GM12878 (cell line): Measurements from ENCODE around the gene ITPR2. TPM values are rescaled to one million over a fixed set of nuclear protein-coding genes. Genes with fewer than 3 reads are reported as not detected.

Source experiments
- ATAC-seq: fragments of 200-7000 bp; cut with Tn5 transposase; 3 replicates; pipeline ENCODE4 v1.9.1; 2020; ENCODE audit warnings: mild to moderate bottlenecking, moderate library complexity
- BruUV-seq: library from RNA; stranded (reverse); fragments of 400-500 nt; replicated peaks from 2 replicates; lab custom pipeline; 2021; lab: Mats Ljungman, UMichigan
- CTCF ChIA-PET: fragments of 300-600 bp; sonication (Branson Sonifier 250); formaldehyde crosslinking; extraction: SDS; loops from one replicate; lab custom pipeline; 2021; ENCODE audit warnings: inconsistent platforms; lab: Yijun Ruan, JAX
- POLR2A ChIA-PET: fragments of 350-600 bp; formaldehyde crosslinking; extraction: SDS; loops from one replicate; lab custom pipeline; 2021; ENCODE audit warnings: inconsistent platforms; lab: Charles Lee
- RAD21 ChIA-PET: fragments of 300-600 bp; sonication (Branson Sonifier 250); formaldehyde crosslinking; loops from one replicate; lab custom pipeline; 2023; ENCODE audit warnings: antibody characterized with exemption; ENCODE audit not compliant: unreplicated experiment; lab: Charles Lee
- SMC1A ChIA-PET: fragments of 300-600 bp; sonication (Branson Sonifier 250); formaldehyde crosslinking; loops from one replicate; lab custom pipeline; 2023; ENCODE audit not compliant: unreplicated experiment, uncharacterized antibody; lab: Charles Lee
- DNase-seq: peaks from one replicate; pipeline ENCODE4 v3.0.0-alpha.2; 2011; ENCODE audit warnings: low read depth, low spot score
- FAIRE-seq: peaks from 3 replicates; lab custom pipeline; 2011; peaks lifted over from hg19 to GRCh38; lab: Jason Lieb, UNC
- H2AFZ ChIP-seq: 2 replicates; pipeline ENCODE4 v1.6.0; 2011; ENCODE audit warnings: low read depth, low read length, control low read depth; ENCODE audit not compliant: control insufficient read depth
- H3K27ac ChIP-seq: 2 replicates; pipeline ENCODE4 v1.5.1; 2011; ENCODE audit warnings: control low read depth; ENCODE audit not compliant: control insufficient read depth, insufficient read depth
- H3K27me3 ChIP-seq, 2 experiments: replicated peaks in 1 of 2; 2 replicates each; pipeline versions ENCODE4 v1.6.0 to v1.6.1; 2011; ENCODE audit warnings: low read length in 1 of 2; ENCODE audit not compliant: control insufficient read depth in 2 of 2, insufficient read depth in 2 of 2
- H3K36me3 ChIP-seq, 2 experiments: 2 replicates each; pipeline ENCODE4 v1.5.1; 2011; ENCODE audit warnings: low read length in 1 of 2; ENCODE audit not compliant: control insufficient read depth in 2 of 2, insufficient read depth in 2 of 2
- H3K4me1 ChIP-seq: 2 replicates; pipeline ENCODE4 v1.6.1; 2011; ENCODE audit warnings: mild to moderate bottlenecking, low read length, moderate library complexity, mixed read lengths; ENCODE audit not compliant: control insufficient read depth, insufficient read depth
- H3K4me2 ChIP-seq: 2 replicates; pipeline ENCODE4 v1.6.0; 2011; ENCODE audit warnings: control low read depth; ENCODE audit not compliant: control insufficient read depth, insufficient read depth
- H3K4me3 ChIP-seq: fragments of 200-600 bp; sonication (generic); 2 replicates; pipeline ENCODE4 v1.5.1; 2016
- H3K79me2 ChIP-seq: 2 replicates; pipeline ENCODE4 v1.6.0; 2011; ENCODE audit warnings: low read length; ENCODE audit not compliant: control insufficient read depth, insufficient read depth
- H3K9ac ChIP-seq: 2 replicates; pipeline ENCODE4 v1.8.0; 2011; ENCODE audit warnings: low read length, control low read depth, mixed read lengths; ENCODE audit not compliant: control insufficient read depth, insufficient read depth
- H3K9me3 ChIP-seq: replicated peaks from 3 replicates; pipeline ENCODE4 v1.5.1; 2011; ENCODE audit warnings: mild to moderate bottlenecking, low read length; ENCODE audit not compliant: control insufficient read depth, insufficient read depth
- H4K20me1 ChIP-seq: 2 replicates; pipeline ENCODE4 v1.6.0; 2011; ENCODE audit not compliant: control insufficient read depth, insufficient read depth
- CBX5 ChIP-seq: sonication (generic); IDR thresholded peaks from 2 replicates; pipeline ENCODE4 v1.6.1; 2016; ENCODE audit warnings: low read depth, moderate library complexity, mild to moderate bottlenecking, inconsistent platforms
- FOXM1 ChIP-seq: IDR thresholded peaks from 2 replicates; pipeline ENCODE4 v1.6.1; 2012; ENCODE audit warnings: low read depth, mild to moderate bottlenecking, inconsistent platforms, low read length, moderate library complexity
- NFYA ChIP-seq: IDR thresholded peaks from 2 replicates; pipeline ENCODE4 v1.6.1; 2011; ENCODE audit warnings: low read depth, mild to moderate bottlenecking, low read length, improper control_type of control experiment, borderline replicate concordance
- PAX5 ChIP-seq: IDR thresholded peaks from 2 replicates; pipeline ENCODE4 v1.6.1; 2011; ENCODE audit warnings: low read depth, low read length, borderline replicate concordance
- POU2F2 ChIP-seq: IDR thresholded peaks from 3 replicates; pipeline ENCODE4 v1.6.1; 2011; ENCODE audit warnings: low read depth, mild to moderate bottlenecking, low read length, borderline replicate concordance
- TARDBP ChIP-seq: IDR thresholded peaks from 2 replicates; pipeline ENCODE4 v1.6.1; 2016; ENCODE audit warnings: borderline replicate concordance
- WGBS: methylation state at CpG from one replicate; pipeline ENCODE4 v1.1.6; 2016; ENCODE audit warnings: low lambda C conversion rate; ENCODE audit not compliant: insufficient replicate concordance, insufficient coverage; ENCODE audit errors: missing lambda C conversion rate; 5-methylcytosine and 5-hydroxymethylcytosine counted together
- in situ Hi-C: fragments of 300-500 bp; cut with MboI; formaldehyde crosslinking; loops from 9 replicates; pipeline ENCODE4 v1.14.3; 2018; ENCODE audit warnings: mixed read lengths
- intact Hi-C: fragments of 100-400 bp; cut with micrococcal nuclease; formaldehyde crosslinking; loops from one replicate; pipeline ENCODE4 v1.14.2; 2022; ENCODE audit not compliant: unreplicated experiment
- polyA plus RNA-seq, 11 experiments: library from polyadenylated mRNA; depleted of rRNA in 4 of 11; unstranded in 6 of 11; stranded (reverse) in 5 of 11; fragments of >200 nt; fragmentation: Nextera tagmentation in 4 of 11; fragmentation: Illumina TruSeq in 1 of 11; extraction: Ambion mirVana in 4 of 11; extraction: Trizol in 1 of 11; gene quantifications; 1 replicate in 1 of 11; 2 replicates in 10 of 11; pipeline versions ENCODE4 v1.2.1 to v1.2.3, GENCODE V29; 2011 to 2016; ENCODE audit warnings: inconsistent platforms in 2 of 11, missing spikeins in 2 of 11, low read depth in 1 of 11
- total RNA-seq, 4 experiments: library from RNA; depleted of rRNA in 3 of 4; stranded (reverse); fragments of >200 nt in 3 of 4; fragmentation: Illumina TruSeq in 1 of 4; extraction: Trizol in 1 of 4; gene quantifications; 2 replicates each; pipeline versions ENCODE4 v1.2.1 to v1.2.3, GENCODE V29; 2013 to 2021
- TF ChIP-seq, protein P1 (sequence below): fragments of 450-650 bp; IDR thresholded peaks from 2 replicates; pipeline ENCODE4 v1.6.1; 2017; ENCODE audit warnings: mild to moderate bottlenecking, low read depth, inconsistent platforms; ENCODE audit not compliant: poor library complexity, severe bottlenecking
- TF ChIP-seq, protein P2 (sequence below): fragments of 150-350 bp; IDR thresholded peaks from 2 replicates; pipeline ENCODE4 v1.6.1; 2016; ENCODE audit warnings: low read depth, low read length
- TF ChIP-seq, protein P3 (sequence below): fragments of 450-650 bp; IDR thresholded peaks from 2 replicates; pipeline ENCODE4 v1.6.1; 2017; ENCODE audit warnings: antibody characterized with exemption, mild to moderate bottlenecking, moderate library complexity
- TF ChIP-seq, protein P4 (sequence below): fragments of 450-650 bp; conservative IDR thresholded peaks from 2 replicates; pipeline ENCODE4 v1.6.1; 2017; ENCODE audit warnings: mild to moderate bottlenecking, moderate library complexity
- TF ChIP-seq, protein P5 (sequence below): fragments of 450-650 bp; IDR thresholded peaks from 2 replicates; pipeline ENCODE4 v1.6.1; 2018; ENCODE audit warnings: borderline replicate concordance, mild to moderate bottlenecking; ENCODE audit not compliant: partially characterized antibody

ITPR2 gene
- total and polyA plus RNA-seq, 10 of the 15 experiments (the other 5 are each of a cell fraction or from before 2014, with no cell fraction given) = 7.5 to 76.2 (median 47.1) TPM

DNA sequence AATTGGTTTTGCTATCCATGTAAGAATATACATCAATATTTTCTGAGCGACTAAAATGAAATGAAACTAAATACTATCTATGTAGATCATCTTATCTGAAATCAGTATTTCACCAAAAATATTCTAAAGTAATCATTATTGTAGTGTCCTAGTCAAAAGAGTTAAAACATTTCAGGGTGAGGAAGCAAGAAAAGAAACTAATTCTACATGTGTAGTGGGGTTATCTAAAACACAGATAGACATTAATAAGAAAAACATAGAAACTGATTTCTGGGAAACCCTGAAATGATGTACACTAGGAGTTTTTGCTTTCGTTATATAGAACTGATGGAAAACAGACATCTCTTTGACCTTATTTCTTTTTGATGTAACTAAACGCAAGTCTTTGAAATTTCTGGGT lies 379.7 kb downstream of the ITPR2 start:
- no peaks in the 10 kb centered on the region for H3K79me2 ChIP-seq
- CTCF ChIA-PET = no interaction called here
- RAD21 ChIA-PET = no interaction called here
- no peaks in the 10 kb centered on the region for H3K27me3 ChIP-seq
- no peak overlapping the region for H3K27ac ChIP-seq
- no peak overlapping the region for H2AFZ ChIP-seq
- H3K4me1 ChIP-seq = no peaks in the 10 kb centered on the region
- in situ Hi-C loops = no loop called here
- POLR2A ChIA-PET = no interaction called here
- no peak overlapping the region for H3K9ac ChIP-seq
- 100% methylated on average over 3 of the region's 3 CpGs for WGBS
- ATAC-seq (no peak), FAIRE-seq (no peak), DNase-seq (no peak)
- H3K4me3 ChIP-seq = no peak overlapping the region
- no TSS peak for BruUV-seq
- H3K4me2 ChIP-seq = no peak overlapping the region
- SMC1A ChIA-PET = no interaction called here
- H3K9me3 ChIP-seq = no peaks in the 10 kb centered on the region
- no peaks in the 10 kb centered on the region; a peak in 2 of 4 replicates for H3K36me3 ChIP-seq
- H4K20me1 ChIP-seq = no peaks in the 10 kb centered on the region
- intact Hi-C loops = no loop called here
- TF ChIP-seq, protein P1, sequence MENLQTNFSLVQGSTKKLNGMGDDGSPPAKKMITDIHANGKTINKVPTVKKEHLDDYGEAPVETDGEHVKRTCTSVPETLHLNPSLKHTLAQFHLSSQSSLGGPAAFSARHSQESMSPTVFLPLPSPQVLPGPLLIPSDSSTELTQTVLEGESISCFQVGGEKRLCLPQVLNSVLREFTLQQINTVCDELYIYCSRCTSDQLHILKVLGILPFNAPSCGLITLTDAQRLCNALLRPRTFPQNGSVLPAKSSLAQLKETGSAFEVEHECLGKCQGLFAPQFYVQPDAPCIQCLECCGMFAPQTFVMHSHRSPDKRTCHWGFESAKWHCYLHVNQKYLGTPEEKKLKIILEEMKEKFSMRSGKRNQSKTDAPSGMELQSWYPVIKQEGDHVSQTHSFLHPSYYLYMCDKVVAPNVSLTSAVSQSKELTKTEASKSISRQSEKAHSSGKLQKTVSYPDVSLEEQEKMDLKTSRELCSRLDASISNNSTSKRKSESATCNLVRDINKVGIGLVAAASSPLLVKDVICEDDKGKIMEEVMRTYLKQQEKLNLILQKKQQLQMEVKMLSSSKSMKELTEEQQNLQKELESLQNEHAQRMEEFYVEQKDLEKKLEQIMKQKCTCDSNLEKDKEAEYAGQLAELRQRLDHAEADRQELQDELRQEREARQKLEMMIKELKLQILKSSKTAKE = no peak
- TF ChIP-seq PAX5 = no peak
- TF ChIP-seq TARDBP = no peak
- TF ChIP-seq POU2F2 = no peak
- TF ChIP-seq, protein P2, sequence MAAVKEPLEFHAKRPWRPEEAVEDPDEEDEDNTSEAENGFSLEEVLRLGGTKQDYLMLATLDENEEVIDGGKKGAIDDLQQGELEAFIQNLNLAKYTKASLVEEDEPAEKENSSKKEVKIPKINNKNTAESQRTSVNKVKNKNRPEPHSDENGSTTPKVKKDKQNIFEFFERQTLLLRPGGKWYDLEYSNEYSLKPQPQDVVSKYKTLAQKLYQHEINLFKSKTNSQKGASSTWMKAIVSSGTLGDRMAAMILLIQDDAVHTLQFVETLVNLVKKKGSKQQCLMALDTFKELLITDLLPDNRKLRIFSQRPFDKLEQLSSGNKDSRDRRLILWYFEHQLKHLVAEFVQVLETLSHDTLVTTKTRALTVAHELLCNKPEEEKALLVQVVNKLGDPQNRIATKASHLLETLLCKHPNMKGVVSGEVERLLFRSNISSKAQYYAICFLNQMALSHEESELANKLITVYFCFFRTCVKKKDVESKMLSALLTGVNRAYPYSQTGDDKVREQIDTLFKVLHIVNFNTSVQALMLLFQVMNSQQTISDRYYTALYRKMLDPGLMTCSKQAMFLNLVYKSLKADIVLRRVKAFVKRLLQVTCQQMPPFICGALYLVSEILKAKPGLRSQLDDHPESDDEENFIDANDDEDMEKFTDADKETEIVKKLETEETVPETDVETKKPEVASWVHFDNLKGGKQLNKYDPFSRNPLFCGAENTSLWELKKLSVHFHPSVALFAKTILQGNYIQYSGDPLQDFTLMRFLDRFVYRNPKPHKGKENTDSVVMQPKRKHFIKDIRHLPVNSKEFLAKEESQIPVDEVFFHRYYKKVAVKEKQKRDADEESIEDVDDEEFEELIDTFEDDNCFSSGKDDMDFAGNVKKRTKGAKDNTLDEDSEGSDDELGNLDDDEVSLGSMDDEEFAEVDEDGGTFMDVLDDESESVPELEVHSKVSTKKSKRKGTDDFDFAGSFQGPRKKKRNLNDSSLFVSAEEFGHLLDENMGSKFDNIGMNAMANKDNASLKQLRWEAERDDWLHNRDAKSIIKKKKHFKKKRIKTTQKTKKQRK = no peak
- no peak for TF ChIP-seq NFYA
- TF ChIP-seq, protein P3, sequence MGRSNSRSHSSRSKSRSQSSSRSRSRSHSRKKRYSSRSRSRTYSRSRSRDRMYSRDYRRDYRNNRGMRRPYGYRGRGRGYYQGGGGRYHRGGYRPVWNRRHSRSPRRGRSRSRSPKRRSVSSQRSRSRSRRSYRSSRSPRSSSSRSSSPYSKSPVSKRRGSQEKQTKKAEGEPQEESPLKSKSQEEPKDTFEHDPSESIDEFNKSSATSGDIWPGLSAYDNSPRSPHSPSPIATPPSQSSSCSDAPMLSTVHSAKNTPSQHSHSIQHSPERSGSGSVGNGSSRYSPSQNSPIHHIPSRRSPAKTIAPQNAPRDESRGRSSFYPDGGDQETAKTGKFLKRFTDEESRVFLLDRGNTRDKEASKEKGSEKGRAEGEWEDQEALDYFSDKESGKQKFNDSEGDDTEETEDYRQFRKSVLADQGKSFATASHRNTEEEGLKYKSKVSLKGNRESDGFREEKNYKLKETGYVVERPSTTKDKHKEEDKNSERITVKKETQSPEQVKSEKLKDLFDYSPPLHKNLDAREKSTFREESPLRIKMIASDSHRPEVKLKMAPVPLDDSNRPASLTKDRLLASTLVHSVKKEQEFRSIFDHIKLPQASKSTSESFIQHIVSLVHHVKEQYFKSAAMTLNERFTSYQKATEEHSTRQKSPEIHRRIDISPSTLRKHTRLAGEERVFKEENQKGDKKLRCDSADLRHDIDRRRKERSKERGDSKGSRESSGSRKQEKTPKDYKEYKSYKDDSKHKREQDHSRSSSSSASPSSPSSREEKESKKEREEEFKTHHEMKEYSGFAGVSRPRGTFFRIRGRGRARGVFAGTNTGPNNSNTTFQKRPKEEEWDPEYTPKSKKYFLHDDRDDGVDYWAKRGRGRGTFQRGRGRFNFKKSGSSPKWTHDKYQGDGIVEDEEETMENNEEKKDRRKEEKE = no peak
- no peak for TF ChIP-seq FOXM1
- TF ChIP-seq, protein P4, sequence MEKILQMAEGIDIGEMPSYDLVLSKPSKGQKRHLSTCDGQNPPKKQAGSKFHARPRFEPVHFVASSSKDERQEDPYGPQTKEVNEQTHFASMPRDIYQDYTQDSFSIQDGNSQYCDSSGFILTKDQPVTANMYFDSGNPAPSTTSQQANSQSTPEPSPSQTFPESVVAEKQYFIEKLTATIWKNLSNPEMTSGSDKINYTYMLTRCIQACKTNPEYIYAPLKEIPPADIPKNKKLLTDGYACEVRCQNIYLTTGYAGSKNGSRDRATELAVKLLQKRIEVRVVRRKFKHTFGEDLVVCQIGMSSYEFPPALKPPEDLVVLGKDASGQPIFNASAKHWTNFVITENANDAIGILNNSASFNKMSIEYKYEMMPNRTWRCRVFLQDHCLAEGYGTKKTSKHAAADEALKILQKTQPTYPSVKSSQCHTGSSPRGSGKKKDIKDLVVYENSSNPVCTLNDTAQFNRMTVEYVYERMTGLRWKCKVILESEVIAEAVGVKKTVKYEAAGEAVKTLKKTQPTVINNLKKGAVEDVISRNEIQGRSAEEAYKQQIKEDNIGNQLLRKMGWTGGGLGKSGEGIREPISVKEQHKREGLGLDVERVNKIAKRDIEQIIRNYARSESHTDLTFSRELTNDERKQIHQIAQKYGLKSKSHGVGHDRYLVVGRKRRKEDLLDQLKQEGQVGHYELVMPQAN = no peak
- TF ChIP-seq, protein P5, sequence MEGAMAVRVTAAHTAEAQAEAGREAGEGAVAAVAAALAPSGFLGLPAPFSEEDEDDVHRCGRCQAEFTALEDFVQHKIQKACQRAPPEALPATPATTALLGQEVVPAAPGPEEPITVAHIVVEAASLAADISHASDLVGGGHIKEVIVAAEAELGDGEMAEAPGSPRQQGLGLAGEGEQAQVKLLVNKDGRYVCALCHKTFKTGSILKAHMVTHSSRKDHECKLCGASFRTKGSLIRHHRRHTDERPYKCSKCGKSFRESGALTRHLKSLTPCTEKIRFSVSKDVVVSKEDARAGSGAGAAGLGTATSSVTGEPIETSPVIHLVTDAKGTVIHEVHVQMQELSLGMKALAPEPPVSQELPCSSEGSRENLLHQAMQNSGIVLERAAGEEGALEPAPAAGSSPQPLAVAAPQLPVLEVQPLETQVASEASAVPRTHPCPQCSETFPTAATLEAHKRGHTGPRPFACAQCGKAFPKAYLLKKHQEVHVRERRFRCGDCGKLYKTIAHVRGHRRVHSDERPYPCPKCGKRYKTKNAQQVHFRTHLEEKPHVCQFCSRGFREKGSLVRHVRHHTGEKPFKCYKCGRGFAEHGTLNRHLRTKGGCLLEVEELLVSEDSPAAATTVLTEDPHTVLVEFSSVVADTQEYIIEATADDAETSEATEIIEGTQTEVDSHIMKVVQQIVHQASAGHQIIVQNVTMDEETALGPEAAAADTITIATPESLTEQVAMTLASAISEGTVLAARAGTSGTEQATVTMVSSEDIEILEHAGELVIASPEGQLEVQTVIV = no peak
- no peak for TF ChIP-seq CBX5
